K562 (cell line): ENCODE results near the gene KCNJ2.

Experiments used
- BCL6 ChIP-seq: fragments of 250-450 bp; sonication (Bioruptor Pico); IDR thresholded peaks from 2 replicates; pipeline ENCODE4 v1.4.0; 2020
- CTBP1 ChIP-seq: fragments of 450-650 bp; IDR thresholded peaks from 2 replicates; pipeline ENCODE4 v1.6.1; 2016; ENCODE audit warnings: borderline replicate concordance
- CTCF ChIP-seq, 3 experiments: IDR thresholded peaks in 2 of 3; conservative IDR thresholded peaks in 1 of 3; 2 replicates each; pipeline ENCODE4 v1.5.1; 2011 to 2012; ENCODE audit warnings: low read length in 3 of 3, mild to moderate bottlenecking in 3 of 3, control low read depth in 2 of 3, improper control_type of control experiment in 1 of 3, inconsistent platforms in 1 of 3, low read depth in 1 of 3, mixed read lengths in 1 of 3, moderate library complexity in 1 of 3; ENCODE audit not compliant: insufficient read depth in 2 of 3
- NR2C2 ChIP-seq, 2 experiments: fragments of 200-800 bp in 1 of 2; sonication (Bioruptor generic) in 1 of 2; sonication (generic) in 1 of 2; formaldehyde crosslinking in 1 of 2; IDR thresholded peaks; 2 replicates each; pipeline versions ENCODE4 v1.6.1 to v1.8.0; 2016 to 2022; ENCODE audit warnings: mild to moderate bottlenecking in 1 of 2, missing compliant biosample characterization in 1 of 2, missing genetic modification characterization in 1 of 2, missing genetic modification reagents in 1 of 2
- POLR2A ChIP-seq: fragments of 450-650 bp; conservative IDR thresholded peaks from 2 replicates; pipeline ENCODE4 v1.6.1; 2016
- RNF219 ChIP-seq: fragments of 250-450 bp; sonication (Bioruptor Pico); IDR thresholded peaks from 2 replicates; pipeline ENCODE4 v1.5.0; 2022; ENCODE audit warnings: mild to moderate bottlenecking

- TF ChIP-seq RNF219 (CRISPR knock-in tag) (no peak), POLR2A (no peak), CTBP1 (no peak), CTCF (IDR thresholded peaks at IDR 0.05 in 2 of 3, conservative IDR thresholded peaks at IDR 0.05 in 1 of 3; ENCODE audit: insufficient read depth in 2 of 3, low read depth in 1 of 3, low read length in 3 of 3) (no peak), NR2C2 (CRISPR knock-in tag; IDR thresholded peaks at IDR 0.05) (no peak), NR2C2 (tag; IDR thresholded peaks at IDR 0.05) (no peak), BCL6 (CRISPR knock-in tag) (no peak)
These were observed 10.7 kb upstream of the KCNJ2 start for GRCh38 chr17:70158591-70158990.
